GM19238 (cell line): Measurements from ENCODE around the gene MPLKIP.
"Not testable (repeated sequence)": the region's sequence is repeated elsewhere in the genome, so short reads cannot be mapped to it uniquely, and the experiment has no call there.

Experiments used
- DNase-seq: peaks from one replicate; pipeline ENCODE4 v3.0.0; 2011; ENCODE audit warnings: low spot score; ENCODE audit not compliant: insufficient read length

MPLKIP gene

DNA sequence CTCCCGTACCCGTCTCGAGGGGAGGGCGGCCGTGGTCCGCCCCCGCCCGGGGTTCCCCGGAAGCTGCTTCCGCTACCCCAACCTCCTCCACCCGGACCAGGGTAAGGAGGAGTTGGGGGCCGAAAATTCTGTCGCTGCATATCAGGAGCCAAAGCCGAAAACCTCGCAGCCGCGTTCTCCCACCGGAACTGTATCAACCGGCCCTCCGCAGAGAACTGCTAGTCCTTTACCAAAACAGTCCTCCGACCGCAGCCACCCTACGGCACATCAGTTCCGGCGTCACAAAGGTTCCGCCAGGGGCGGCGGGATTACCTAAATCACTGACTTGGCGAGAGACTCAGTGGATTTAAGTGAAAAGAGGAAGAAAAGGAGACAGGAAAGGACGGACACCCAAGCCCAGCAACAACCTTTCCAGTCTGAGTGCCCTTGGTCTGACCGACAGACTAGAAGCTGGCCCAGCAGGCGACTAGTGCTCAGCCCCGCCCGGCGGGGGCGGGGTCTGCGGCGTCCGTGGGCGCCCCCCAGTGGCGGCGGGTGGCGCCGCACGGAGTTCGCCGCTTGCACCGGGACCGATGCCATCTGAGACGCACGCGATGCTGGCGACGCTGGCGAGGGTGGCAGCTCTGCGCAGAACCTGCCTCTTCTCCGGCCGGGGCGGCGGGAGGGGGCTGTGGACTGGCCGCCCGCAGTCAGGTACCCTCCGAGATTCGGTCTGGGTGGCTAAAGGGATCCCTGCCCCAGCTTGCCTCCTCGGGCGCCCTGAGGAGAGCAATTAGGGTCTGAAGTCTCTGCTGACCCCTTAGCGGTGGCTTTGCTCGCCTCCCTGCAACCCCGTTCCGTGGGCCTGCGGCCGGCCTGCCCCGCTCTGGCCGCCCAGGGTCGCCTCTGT lies at the start of gene MPLKIP, which contains the start of gene SUGCT:
MPLKIP (minus strand) TSS at position 195 of the 889 bp plus-strand sequence; CDS start at position 140, 55 bp downstream.
SUGCT (plus strand) TSS at position 578 of the 889 bp plus-strand sequence.
- DNase-seq, result peak; percentile 84

GRCh38 chr7:40182452-40182851 lies 48.0 kb upstream of the MPLKIP start:
- DNase-seq, result no peak

DNA sequence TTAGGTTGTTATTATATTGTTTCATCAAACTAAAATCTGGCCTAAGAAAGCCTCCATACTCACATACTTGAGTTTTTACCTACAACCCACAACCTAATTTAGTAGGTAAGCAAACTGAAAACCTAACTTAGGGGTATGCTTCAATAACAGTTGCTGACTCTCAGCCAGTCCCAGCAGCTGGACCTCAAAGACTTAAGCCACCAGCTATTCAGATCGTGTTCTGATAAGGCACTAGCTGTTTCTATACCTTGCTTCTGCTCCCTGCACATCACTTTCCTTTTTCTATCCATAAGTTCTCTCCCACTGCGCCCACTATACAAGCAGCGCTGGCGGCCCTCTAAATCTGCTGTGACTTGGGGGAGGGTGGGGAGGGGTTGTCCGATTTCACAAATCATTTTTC lies 42.6 kb upstream of the MPLKIP start:
- DNase-seq, result no peak

- no peak for DNase-seq
Observed at GRCh38 chr7:40175725-40176510, 41.5 kb upstream of the MPLKIP start.

- not testable (repeated sequence) for DNase-seq
Observed at GRCh38 chr7:40175256-40175655, 40.8 kb upstream of the MPLKIP start.

- DNase-seq, result not testable (repeated sequence)
Observed at GRCh38 chr7:40173121-40173520, 38.7 kb upstream of the MPLKIP start.

DNA sequence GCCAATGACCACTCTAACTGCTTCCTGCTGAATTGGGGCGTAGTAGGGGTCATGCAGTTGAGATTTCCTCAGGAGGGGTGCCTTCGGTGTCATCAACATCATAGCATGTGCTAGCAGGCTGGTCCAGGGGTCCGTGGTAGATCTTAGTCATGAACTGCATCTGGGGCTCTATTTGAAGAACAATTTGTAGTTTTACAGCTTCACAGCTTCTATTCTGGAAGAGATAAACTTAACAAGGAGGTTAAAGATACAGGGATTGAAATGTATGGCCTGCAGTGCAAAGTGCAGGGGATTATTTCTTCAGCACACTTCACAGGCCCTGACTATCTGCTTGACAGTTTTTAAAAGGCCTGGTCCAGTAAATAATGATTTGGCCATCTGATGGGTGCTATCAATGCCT lies 33.8 kb upstream of the MPLKIP start:
- DNase-seq, result not testable (repeated sequence)

DNA sequence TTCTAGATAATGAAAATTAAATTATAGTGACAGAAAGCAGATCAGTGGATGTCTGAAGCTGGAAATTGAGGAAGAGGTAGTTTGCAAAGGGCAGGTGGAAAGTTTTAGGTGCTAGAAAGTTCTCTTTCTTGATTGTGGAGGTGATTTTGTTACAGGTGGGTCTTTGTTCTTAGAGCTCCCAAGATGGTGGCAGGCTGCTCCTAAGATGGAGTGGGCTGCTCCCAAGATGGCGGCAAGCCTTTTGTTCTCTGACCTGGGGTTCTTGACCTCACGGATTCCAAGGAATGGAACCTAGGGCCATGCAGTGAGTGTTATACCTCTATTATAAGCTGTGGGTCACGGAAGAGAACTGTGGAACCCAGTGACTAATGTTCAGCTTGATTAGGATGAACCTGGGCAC lies 32.9 kb upstream of the MPLKIP start:
- DNase-seq, result no peak

DNA sequence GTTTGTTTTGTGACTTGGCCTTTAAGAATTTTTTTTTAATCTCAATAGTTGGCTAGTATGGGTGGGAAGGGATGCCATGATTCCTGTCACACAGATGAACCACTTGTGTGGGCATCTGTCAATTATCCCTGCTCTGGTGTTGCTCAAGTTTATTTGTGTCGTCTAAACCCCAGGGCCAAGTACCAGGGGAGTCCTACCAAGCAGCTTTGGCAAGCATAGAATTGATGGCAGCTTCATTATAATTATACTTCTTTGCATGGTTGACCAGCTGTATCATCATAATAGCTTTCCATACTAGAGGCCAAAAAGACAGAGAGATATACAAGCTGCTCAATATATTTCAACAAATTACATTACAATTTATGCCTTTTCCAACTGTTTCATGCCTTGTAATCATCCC lies 30.8 kb upstream of the MPLKIP start:
- no peak for DNase-seq

DNA sequence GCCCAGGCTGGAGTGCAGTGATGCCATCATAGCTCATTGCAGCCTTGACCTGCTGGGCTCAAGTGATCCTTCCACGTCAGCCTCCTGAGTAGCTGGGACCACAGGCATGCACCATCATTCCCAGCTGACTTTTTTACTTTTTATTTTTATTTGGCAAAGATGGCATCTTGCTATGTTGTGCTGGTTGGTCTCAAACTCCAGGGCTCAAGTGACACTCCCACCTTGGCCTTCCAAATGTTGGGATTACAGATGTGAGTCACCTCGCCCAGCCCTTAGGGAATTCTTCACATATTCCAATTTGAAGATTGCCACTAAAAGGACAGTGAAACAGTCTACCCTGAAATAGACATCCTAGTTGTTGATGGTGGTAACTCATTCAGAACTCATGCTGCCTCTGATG lies 28.1 kb upstream of the MPLKIP start:
- DNase-seq, result no peak

GRCh38 chr7:40156988-40157387 lies 22.6 kb upstream of the MPLKIP start:
- DNase-seq, result no peak

GRCh38 chr7:40151504-40151903 lies 17.1 kb upstream of the MPLKIP start:
- no peak for DNase-seq

DNA sequence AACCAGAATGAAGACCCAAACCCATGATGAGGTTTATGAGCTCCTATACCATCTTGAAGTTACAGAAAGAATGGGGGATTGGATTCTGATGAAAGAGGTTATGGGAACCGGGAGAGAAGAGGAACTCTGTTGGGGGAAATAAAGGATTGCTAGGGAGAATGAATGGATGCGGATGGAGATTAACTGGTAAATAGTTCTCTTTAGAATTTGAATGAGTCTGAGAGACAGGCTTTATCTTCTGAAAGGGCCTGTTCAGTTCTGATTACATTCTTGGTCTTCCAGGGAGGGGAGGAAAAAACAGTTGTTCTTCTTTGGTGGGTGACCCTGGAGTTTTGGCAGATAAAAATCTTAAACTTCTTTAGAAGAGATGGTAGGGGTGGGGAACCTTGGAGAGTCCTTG lies 14.2 kb upstream of the MPLKIP start:
- no peak for DNase-seq

- DNase-seq, result not testable (repeated sequence)
Observed at GRCh38 chr7:40148247-40148580, 13.8 kb upstream of the MPLKIP start.

DNA sequence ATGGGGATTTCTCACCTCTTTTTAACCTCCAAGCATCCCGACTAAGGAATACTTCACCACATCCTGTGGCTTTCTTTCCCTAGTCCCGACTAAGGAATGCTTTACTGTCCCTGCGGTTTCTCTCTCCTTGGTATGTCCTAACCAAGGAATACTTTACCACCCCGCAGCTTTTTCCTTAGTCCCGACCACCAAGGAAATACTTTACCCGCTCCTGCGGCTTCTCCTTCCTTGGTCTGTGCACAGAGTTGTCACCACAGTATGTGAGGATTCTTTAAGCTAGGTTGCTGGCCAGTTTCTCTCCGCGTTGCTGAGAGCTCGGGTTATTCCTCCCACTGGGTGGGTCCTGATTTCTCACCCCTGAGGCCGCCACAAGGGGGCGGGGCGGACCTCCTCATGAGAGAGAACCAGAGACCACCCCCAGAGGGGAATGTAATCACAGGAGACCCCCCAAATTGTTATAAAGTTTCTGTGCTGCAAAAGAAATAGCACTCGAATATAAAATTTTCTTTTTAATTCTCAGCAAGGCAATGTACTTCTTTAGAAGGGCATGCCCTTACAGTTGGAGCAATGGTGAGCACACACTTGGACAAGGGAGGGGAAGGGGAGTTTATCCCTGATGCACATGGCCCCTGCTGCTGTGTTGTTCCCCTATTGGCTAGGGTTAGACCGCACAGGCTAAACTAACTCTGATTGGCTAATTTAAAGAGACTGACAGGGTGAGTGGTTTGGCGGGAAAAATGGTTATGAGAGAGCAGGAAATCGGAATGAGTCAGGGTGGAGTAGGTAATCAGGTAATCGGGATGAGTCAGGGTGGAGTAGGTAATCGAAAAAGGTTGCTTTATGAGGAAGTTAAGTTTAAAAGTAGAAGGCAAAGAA lies 13.2 kb upstream of the MPLKIP start:
- DNase-seq, result no peak

DNA sequence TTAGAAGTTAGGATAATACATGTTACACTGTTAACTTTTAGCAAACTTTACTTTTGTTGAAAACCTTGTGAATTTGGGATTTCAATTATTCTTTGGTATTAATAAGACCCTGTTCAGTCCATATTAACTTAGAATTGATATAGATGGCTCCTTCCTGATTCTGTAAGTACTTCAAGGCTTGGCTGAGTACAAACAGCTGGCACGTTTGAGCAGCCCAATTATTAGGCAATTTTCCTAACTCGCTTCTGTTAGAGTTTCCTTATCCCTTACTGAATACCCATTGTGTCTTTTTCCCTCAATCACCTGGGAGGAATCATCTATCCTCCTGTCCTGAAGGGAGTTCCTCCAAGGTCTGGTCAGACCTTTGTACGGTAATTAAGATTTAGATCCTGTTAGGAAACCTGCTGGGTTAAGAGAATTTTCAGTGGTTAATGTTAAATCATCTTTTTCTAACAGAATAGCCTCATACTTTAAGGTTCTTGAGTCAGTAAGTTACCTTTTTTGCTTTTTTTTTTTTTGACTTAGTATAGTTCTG lies 11.2 kb upstream of the MPLKIP start:
- not testable (repeated sequence) for DNase-seq

DNA sequence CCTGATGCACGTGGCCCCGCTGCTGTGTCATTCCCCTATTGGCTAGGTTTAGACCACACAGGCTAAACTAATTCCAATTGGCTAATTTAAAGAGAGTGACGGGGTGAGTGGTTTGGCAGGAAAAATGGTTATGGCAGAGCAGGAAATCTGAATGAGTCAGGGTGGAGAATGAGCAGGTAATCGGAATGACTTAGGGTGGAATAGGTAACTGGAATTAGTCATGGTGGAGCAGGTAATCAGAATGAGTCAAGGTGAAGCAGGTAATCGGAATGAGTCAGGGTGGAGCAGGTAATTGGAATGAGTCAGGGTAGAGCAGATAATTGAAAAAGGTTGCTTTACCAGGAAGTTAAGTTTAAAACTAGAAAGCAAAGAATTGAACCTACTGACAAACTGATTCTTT lies 7.5 kb upstream of the MPLKIP start:
- not testable (repeated sequence) for DNase-seq

DNA sequence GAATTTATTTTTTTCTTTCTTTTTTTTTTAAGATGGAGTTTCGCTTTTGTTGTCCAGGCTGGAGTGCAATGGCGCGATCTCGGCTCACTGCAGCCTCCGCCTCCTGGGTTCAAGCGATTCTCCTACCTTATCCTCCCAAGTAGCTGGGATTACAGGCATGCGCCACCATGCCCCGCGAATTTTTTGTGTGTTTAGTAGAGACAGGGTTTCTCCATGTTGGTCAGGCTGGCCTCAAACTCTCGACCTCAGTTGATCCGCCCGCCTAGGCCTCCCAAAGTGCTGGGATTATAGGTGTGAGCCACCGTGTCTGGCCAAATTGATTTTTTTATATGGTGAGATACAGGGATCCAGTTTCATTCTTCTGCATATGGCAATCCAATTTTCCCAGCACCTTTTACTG lies 5.5 kb upstream of the MPLKIP start:
- not testable (repeated sequence) for DNase-seq

DNA sequence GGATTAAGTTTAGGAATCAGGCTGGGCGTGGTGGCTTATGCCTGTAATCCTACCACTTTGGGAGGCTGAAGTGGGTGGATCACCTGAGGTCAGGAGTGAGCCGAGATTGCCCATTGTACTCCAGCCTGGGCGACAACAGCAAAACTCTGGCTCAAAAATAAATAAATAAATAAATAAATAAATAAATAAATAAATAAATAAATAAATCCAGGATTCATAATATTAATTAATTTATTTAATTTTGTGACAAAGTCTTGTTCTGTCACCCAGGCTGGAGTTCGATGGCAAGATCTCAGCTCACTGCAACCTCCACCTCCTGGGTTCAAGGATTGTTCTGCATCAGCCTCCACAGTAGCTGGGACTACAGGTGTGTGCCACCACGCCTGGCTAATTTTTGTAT lies 4.6 kb upstream of the MPLKIP start:
- DNase-seq, result no peak

DNA sequence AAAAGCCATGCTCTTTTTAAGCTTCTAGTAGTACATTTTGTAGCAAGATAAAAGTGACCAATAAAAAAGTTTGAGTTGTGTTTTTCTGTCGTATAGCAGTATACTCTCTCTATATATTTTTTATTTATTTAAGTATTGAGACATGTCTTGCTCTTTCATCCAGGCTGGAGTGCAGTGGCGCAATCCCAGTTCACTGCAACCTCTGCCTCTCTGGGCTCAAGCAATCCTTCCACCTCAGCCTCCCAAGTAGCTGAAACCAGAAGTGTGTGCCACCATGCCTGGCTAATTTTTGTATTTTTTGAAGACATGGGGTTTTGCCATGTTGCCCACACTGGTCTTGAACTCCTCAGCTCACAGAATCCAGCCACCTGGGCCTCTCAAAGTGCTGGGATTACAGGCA lies 3.1 kb upstream of the MPLKIP start:
- DNase-seq, result no peak

GRCh38 chr7:40135317-40135610 lies 842 bp upstream of the MPLKIP start:
- DNase-seq, result no peak
